ENCODE measurements around the gene SHC2.
"Not testable (repeated sequence)": the region's sequence is repeated elsewhere in the genome, so short reads cannot be mapped to it uniquely, and the experiment has no call there.

Gene SHC2

DNA sequence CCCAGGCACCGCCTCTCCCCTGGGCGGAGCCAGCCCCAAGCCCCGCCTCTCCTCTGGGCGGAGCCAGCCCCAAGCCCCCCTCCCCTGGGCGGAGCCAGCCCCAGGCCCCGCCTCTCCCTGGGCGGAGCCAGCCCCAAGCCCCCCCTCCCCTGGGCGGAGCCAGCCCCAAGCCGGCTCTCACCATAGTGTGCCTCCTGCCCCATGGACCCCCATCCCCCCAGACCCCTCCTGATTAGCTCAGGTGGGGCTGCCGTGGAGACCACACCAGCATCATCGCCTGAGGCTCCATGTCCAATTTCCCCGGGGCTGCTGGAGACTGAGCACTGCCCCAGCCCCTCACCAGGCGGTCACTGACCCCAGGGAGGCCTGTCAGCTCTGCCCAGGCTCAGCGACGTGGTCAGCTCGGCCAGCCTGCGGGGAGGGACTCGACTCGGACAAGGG is 31.3 kb upstream of the SHC2 start:
- peak; percentile 55 for DNase-seq

DNA sequence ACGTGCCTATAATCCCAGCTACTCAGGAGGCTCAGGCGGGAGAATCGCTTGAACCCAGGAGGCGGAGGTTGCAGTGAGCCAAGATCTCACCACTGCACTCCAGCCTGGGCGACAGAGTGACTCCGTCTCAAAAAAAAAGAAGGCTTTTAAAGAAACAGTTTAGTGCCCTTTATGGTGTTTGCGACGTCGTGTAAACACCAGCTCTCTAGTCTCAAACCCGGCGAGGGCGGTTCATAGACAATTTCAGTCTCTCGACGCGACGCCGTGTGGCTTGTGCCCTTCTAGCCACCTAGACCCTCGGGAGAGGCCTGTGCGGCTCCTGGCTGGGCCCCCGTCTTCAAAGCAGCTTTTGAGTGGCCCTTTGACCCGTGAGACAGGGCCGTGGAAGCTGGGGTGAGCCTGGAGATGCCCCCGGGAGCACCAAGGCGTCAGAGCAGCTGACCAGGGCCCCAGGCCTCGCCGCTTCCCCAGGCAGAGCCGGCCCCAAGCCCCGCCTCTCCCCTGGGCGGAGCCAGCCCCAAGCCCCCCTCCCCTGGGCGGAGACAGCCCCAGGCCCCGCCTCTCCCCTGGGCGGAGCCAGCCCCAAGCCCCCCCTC is 30.4 kb upstream of the SHC2 start:
- peak; percentile 52 for DNase-seq

DNA sequence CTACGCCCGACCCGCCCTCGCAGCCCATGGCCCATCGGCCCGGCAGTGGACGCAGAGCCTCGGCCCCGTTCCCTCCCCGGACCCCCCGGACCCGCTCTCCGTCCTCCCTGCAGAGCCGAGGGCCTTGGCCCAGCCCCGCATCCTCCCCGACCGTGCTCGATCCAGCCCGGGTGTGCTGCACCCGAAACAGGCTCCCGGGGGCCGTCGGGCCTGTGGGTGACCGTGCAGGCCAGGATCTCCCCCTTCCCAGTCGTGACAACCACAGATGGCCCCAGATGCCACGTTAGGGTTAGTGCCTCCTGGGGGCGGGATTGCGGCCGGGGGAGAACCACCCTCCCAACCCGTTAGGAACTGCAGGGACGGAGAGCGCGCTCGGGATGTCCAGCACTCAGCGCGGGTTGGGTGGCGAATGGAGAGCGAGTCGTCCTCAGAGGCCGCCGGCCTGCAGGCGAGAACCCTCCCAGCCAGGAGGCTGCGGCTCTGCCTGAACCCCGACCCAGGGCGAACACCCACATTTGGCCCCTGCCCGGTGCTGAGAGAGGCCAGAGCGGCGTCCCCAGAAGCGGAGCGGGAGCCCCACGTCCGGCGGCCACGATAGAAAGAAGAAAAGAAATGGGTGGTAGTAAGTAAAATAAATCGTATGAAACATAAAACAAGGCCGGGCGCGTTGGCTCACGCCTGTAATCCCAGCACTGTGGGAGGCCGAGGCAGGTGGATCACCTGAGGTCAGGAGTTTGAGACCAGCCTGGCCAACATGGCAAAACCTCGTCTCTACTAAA is 28.8 kb upstream of the SHC2 start:
- peak; percentile 76 for DNase-seq

DNA sequence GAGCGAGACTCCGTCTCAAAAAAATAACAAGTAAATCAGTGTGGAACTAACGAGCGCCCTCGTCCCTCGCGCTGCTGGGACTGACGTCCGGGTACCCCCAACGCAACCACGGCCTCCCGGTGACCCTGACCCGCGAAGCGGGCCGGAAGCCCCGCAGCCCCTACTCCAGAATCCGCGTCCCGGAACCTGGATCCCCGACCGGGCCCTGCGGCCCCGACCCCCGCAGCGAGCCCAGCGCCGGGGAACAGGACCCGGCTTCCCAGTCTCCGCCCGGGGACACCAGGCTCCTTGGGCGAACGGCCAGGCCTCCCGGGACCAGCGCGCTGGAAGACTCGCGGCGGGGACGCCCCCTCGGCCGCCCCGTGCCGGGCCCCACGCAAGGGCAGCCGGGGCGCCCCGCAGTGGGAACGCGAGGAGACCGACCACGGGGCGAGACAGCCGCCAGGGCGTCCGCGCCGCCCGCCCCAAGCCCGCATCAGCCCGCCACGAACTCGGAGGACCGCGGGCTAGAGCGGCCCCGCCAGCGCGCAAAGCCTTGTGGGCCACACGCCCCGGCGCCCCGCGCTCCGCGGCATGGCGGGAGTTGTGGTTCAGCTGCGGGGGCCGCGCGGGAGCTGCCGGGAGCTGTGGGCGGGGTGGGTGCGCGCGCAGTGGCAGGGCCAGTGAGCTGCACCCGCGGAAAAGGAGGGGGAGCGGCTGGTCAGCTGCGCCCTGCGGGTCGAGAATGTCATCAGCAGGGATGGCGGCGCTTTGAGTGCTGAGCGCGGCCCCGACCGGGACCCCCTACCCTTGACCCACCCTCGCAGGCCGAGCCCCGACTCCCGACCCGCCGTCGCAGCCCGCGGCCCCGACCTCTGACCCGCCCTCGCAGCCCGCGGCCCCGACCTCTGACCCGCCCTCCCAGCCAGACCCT is 27.9 kb upstream of the SHC2 start:
- peak; percentile 96 for DNase-seq

DNA sequence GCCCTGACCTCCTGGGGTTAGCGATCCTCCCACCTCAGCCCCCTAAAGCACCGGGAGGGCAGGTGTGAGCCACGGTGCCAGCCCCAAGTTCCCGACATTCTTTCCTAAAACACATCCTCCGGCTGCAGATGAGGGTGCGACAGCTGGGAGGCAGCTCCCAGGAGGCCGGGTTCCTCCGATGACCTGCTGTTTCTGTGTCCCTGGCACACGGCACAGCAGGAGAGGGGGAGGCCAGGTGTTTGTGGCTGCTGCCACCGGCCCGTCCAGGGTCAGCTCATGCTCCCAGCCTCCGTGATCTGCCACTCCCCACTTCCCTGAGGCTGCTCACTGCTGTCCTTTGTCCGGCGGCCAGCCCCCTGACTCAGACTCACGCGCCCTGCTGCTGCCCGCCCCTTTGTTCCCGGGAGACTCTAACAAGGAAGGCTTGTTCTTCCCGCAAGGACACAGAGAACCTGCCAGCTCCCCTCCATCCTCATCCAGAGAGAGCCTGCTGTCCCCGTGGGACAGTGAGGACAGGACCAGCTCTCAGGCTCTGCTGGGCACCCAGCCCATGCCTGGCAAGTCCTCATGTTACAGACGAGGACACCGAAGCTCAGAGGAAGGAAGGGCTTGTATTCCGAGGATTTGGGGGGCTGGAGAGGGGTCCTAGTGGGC is 24.9 kb upstream of the SHC2 start:
- peak; percentile 95 for DNase-seq

DNA sequence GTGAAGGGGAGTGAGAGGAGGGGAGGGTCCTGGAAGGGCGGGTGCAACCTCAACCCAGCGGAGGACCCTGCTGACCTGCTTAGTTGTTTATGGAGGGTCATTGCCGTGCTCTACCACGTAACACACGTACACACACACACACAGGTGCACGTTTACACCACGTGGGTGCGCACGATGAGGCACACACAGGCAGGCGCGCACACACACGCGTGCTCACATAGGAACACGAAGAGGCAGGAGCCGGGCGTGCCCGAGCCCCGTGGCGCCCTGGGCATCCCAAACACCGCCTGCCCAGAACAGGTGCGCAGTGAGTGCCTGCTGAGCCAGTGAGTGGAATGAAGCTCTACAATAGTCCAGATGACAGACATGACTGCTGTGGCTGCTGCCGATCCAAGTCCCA is 24.2 kb upstream of the SHC2 start:
- no peak for DNase-seq

DNA sequence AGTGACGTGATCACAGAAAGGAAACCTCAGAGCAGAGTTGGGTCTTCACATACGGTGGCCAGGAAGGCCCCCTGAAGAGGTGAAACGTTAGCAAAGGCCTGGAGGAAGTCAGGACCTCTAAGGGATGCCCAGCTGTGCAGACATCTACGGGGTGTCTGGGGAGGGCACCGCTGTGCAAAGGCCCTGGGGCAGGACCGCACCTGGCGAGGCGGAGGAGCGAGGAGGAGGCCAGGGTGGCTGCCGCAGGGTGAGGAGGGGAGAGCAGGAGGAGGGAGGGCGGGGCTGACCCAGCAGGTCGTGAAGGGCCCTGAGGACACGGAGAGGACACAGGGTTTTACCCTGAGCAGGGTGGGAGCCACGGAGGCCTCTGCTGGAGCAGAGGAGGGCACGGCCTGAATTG is 23.7 kb upstream of the SHC2 start:
- peak; percentile 50 for DNase-seq

DNA sequence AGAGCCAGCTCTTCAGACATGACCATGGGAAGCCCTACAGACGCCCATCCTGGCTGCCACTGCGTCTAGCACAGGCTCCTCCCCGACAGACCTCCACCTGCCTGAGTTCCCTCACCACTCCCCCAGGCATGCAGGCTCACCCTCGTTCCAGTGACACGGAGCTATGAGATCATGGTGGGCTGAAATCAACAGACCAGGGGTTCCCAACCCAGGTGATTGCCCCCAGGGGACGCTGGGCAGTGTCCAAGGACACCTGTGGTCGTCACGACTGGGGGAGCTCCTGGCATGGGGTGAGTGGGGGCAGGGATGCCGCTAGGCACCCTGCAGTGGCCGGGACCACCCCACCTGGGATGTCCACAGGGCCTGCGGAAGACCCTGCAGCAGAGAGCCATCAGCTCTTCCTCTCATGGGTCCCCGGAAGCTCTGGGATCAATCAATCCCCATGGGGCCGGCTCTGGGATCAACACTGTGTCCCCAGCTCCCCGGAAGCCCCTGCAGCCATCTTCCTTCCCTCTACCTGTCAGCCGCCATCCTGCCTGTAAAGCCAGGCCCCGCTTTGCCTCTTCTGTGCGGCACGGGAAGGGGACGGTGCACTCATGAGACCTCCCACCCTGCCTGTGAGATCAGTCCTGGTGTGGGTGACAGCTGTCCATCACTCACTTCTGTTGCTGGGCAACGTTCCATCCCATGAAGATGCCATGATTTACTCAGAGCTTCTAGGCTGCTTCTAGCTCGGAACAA is 22.7 kb upstream of the SHC2 start:
- peak; percentile 47 for DNase-seq

DNA sequence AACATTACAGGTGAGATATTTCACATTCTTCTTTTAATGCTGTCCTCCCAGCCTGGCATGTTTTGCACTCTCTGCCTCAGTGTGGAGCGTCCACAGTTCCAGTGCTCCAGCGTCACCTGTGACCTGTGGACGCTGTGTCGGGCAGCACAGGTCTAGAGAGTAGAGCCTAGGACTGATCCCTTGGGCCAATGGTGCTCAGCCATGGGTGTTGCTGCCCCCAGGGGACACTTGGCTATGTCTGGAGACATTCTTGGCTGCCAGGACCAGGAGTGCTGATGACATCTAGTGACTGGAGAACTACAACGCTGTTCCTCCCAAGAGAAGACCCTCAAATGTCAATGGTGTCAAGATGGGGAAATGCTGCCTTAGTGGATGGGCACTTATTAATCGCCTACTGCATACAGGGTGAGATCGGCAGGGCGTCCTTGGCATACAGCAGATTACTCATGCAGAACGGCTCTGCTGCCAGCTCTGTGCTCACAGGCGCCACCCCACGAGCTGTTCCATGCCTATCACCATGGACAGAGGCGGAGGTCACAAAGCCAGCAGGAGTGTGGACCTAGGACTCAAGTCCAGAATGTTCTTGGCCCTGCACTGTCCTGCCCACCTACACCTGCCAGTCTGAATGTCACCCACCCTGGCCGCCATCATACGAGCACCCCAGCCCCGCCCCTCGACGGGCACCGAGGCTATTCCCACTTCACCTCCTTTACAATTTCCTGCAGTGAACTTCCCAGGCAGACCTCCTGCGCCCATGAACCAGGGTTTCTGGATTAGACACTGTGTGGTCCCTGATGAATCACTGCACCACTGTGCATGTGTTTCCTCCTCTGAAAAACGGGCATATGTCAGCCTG is 21.6 kb upstream of the SHC2 start:
- peak; percentile 68 for DNase-seq

DNA sequence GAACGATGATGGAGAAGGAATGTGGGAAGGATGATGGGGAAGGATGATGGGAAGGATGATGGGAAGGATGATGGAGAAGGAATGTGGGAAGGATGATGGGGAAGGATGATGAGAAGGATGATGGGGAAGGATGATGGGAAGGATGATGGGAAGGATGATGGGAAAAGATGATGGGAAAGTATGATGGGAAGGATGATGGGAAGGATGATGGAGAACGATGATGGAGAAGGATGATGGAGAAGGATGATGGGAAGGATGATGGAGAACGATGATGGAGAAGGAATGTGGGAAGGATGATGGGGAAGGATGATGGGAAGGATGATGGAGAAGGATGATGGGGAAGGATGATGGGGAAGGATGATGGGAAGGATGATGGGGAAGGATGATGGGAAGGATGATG is 20.3 kb upstream of the SHC2 start:
- DNase-seq, result not testable (repeated sequence)

DNA sequence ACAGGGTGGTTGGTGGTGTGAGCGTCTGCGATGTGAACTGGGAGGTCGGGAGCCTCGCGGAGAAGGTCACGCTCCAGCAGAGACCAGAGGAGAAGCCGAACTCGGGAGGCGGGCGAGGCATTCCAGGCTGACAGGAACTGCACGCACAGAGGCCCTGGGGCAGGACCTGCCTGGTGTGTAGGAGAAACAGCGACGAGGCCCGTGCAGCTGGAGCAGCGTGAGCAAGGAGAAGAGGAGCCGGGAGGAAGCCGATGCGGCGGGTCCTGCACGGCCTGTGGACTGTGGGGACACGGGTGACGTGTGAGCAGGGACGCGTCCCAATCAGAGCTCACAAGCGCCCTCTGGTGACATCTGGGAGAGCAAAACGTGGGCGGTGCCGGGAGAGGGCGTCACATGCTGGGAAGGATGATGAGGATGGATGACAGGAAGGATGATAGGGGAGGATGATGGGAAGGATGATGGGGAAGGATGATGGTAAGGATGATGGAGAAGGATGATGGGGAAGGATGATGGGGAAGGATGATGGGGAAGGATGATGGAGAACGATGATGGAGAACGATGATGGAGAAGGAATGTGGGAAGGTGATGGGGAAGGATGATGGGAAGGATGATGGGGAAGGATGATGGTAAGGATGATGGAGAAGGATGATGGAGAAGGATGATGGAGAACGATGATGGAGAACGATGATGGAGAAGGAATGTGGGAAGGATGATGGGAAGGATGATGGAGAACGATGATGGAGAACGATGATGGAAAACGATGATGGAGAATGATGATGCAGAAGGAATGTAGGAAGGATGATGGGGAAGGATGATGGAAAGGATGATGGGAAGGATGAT is 19.4 kb upstream of the SHC2 start:
- DNase-seq, result peak; percentile 85

DNA sequence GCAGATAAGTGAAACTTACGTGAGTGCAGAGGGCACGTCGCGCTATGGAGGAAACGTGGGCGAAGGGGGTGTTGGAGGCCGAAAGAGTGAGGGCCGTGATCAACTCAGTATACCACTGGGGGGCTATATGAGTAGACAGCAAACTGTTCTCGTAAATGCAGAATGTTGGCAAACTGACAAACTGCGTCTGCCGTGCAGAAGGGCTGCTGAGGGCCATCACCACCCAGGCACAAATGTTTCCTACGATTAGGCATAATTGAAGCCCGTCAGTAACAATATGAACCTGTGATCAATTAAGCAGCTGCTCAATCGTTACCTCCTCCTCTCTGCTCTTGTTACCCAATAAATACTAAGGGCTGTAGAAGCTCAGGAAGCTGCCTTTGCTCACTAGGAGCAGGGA is 18.1 kb upstream of the SHC2 start:
- DNase-seq, result peak; percentile 12

DNA sequence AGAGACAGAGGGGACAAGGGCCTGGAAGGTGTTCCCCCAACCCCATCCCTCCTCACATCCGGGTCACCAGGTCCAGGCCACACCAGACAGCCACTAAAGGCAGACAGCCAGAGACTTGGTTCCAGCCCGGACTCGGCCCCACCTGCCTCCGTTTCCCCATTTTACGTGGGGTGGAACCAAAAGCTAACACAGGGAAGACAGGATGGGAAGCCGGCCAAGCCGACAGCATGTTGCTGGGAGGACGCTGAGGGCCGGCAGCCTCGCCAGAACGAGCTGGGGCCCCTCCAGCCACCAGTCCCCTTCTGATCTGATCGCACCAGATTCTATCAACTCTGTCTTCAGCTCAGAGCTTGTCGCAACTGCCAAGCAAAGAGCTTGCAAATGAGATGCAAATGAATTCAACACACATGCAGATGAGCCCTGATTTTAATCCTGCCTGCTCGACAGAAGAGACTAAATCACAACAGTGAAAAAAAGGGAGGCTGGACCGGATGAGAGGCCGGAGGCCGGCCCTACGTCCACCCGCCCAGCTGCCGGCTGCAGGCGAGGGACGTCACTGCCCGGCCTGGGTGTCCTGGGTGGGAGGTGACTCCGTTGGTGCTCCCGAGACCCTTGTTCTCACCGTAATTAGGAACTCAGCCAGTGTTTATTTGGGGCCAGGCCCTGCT is 17.5 kb upstream of the SHC2 start:
- no peak for DNase-seq

DNA sequence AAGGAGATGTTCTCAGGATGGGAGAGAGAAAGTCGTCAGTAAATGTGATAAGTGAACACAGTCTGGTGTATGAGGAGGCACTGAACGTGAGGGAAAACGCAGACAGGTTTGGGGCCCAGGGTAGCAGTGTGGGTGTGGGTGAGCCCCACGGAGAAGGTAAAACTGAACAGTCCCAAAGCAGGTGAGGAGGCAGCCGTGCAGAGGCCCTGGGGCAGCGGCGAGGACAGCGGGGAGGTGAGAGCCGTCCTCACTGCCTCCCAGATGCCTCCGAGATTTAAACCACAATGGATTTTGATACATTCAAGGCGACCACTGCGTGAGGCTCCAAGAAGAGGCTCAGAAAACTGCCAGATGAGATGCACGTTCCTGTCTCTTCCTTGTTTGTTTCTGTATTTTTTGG is 14.5 kb upstream of the SHC2 start:
- DNase-seq, result peak; percentile 40

DNA sequence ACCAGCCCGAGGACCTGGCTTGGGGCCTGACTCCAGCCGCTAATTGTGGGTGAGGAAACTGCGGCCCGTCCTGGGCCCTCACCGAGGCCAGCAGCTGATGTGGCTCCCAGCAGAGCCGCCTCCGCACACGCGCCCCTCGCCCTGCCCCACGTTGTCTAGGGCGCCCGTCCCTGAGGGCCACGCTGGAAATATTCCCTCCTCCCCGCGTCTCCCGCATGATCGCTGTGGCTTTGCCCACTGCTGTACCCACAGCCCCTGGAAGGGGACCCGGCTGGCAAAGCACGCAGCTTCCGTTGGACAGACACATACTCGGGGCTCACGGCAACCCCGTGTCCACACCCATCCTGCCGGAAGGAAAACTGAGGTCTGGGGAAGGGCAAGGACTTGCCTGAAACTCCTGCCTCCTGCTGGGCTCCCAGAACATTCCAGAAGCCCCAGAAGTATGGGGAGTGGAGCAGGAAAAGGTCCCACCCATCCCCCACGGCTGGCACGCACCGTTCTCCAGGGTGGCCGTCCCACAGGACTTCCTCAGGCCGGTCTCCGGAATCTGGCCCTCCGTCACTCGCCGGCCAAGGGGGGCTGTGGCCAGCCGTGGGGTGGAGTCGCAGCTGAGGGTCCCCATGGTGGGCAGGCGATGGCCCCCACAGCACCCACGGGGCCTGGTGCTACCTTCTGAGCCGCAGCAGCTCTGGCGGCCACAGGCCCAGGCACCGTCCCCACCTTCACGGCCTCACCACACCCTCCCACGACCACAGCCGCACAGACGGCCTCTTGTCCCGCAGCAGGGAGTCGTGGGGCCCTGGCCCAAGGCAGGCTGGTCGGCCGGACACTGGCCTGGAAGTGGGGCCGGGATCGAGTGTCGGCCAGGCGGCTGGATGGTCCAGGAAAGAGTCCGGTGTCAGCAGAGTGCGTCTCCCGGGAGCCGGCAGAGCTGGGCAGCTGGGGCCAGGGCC is 13.6 kb upstream of the SHC2 start:
- peak; percentile 54 for DNase-seq

DNA sequence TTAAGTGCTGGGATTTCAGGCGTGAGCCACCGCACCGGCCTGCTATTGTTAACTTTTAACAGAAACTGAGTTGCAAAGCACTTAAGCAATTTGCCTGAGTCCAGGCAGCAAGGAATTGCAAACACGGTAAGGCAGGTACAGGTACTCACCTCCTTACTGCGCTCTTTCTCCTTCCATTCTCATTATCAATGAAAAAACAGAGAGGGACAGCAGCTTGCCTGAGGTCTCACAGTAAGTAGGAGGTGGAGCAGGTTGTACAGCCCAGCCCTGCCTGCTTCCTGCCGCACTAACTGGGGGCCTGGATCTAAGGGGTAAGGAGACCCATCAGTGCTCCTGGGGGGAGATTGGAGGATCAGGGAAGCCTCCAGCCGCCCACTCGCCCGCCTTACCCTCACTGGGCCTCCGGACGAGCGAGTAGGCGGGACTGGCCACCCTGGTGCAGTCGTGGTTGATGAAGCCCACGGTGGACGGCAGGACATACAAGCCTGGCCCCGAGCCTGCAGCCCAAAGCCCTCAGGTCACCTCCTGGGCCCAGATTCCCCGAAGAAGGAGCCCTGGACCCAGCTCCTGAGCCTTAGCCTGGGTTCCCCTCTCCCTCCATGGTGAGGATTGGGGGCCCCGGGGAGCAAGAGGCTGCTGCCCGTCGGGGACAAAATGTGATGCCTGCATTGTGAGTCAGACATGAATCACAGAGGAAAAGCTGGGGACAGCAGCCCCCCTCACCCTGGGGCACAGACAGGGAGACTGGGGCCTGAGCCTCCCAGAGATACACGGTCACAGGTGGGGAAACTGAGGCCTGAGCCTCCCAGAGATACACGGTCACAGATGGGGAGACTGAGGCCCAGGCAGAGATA is 11.4 kb upstream of the SHC2 start:
- no peak for DNase-seq

DNA sequence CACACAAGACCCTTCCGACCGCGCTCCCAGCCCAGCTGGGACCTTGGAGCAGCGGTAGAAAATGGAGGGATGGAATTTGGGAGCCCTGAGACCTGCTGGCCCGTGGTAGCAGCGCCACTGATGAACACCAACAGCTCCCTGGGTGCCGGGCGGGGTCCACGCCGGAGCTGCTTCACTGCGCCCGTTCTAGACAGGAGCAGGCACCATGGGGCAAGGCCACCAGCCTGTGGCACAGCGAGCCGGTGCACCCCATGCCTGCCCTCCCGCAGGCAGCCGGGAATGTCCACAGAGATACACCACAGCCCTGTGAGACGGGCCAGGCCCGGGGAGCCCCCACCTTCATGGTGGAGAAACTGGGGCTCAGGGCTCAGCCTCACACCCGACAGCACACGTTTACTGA is 9.9 kb upstream of the SHC2 start:
- DNase-seq, result peak; percentile 47

DNA sequence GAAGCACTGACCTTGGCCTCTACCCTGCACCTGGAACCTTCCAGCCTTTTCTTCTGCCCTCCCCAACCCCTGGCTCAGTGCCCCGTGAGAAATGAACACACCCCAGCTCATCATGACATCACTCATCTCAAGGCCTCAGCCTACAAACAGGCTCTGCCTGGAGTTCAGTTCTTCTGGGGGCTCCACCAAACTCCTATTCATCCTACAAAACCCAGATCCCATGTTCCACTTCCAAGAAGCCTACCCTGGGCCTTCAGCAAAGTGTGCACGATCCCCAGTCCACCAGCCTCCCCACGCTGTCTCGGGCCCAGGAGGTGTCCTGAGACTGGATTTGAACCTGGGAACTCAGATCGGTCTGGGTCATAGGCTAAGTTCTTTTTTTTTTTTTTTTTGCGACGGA is 9.0 kb upstream of the SHC2 start:
- no peak for DNase-seq

All from islet precursor cell (in vitro differentiated cells).